Measurements from ENCODE around the gene SLC2A10. TPM values are rescaled to one million over a fixed set of nuclear protein-coding genes. Genes with fewer than 3 reads are reported as not detected.

SLC2A10 gene
- total RNA-seq, 1 experiment from 2014 or later, result 1.6 TPM

- CTCF ChIA-PET, result no interaction called here
- no peaks in the 10 kb centered on the region for H3K27me3 ChIP-seq (ENCODE audit: control insufficient read depth, insufficient read depth, low read length)
- H3K9me3 ChIP-seq (ENCODE audit: control insufficient read depth, insufficient read depth, low read depth, low read length), result no peaks in the 10 kb centered on the region
- H3K36me3 ChIP-seq (ENCODE audit: control insufficient read depth, insufficient read depth, low read length), result no peaks in the 10 kb centered on the region
- no TSS peak for BruUV-seq (replicated peaks)
- in situ Hi-C loops (cut with HindIII; ENCODE audit: low pct_unique_long_range_greater_than_20kb, low sequenced_read_pairs) (no loop called here), intact Hi-C loops (cut with micrococcal nuclease; ENCODE audit: unreplicated experiment) (no loop called here)
- DNase-seq (ENCODE audit: low read depth, low spot score), result no peak
- POLR2A ChIA-PET, result no interaction called here
- no peak overlapping the region for H3K4me3 ChIP-seq (ENCODE audit: low read depth in 2 of 2, low read length in 2 of 2)
- no peaks in the 10 kb centered on the region; the same call in 1 of the 2 replicates for H3K4me1 ChIP-seq (ENCODE audit: control insufficient read depth, insufficient read depth, low read length)
- no peak for ATAC-seq
- no peak for TF ChIP-seq TCF7L2 (IDR thresholded peaks at IDR 0.05; ENCODE audit: low read depth, low read length)
- no peak overlapping the region for H3K27ac ChIP-seq (ENCODE audit: low read length)
Measured at GRCh38 chr20:46715292-46715756, 5.9 kb downstream of the SLC2A10 start.

DNA sequence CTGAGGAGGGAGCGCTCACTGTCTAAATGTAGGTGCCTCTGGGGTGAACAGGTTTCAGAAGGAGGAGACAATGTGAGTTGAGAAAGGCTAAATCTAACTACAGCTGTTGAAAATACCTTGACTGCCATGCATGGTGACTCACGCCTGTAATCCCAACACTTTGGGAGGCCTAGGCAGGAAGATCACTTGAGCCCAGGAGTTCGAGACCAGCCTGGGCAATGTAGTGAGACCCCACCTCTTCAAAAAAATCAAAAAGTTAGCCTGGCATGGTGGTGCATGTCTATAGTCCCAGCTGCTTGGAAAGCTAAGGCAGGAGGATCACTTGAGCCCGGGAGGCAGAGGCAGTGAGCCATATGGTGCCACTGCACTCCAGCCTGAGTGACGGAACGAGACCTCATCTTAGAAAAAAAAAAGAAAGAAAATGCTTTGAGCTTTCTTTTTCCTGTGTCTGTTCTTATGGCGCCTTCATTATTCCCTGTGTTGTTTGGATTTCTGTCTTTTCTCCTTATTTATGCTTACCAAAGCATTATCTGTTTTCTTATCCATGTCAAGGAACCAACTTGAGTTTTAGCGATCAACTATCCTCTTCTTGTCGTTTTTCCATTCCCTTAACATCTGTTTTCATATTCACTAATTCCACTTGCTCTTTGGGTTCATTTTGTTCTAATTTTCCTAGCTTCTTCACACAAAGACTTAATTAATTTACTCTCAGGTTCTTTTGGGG is 8.5 kb downstream of the SLC2A10 start:
- POLR2A ChIA-PET, result no interaction called here
- intact Hi-C loops (cut with micrococcal nuclease; ENCODE audit: unreplicated experiment) (no loop called here), in situ Hi-C loops (cut with HindIII; ENCODE audit: low pct_unique_long_range_greater_than_20kb, low sequenced_read_pairs) (no loop called here)
- no peaks in the 10 kb centered on the region for H3K27me3 ChIP-seq (ENCODE audit: control insufficient read depth, insufficient read depth, low read length)
- no peaks in the 10 kb centered on the region for H3K4me1 ChIP-seq (ENCODE audit: control insufficient read depth, insufficient read depth, low read length)
- H3K27ac ChIP-seq (ENCODE audit: low read length), result no peak overlapping the region
- H3K9me3 ChIP-seq (ENCODE audit: control insufficient read depth, insufficient read depth, low read depth, low read length), result no peaks in the 10 kb centered on the region; the same call in 1 of the 2 replicates
- CTCF ChIA-PET, result no interaction called here
- BruUV-seq (replicated peaks), result no TSS peak
- DNase-seq (ENCODE audit: low read depth, low spot score) (no peak), ATAC-seq (no peak)
- no peak overlapping the region for H3K4me3 ChIP-seq (ENCODE audit: low read depth in 2 of 2, low read length in 2 of 2)
- H3K36me3 ChIP-seq (ENCODE audit: control insufficient read depth, insufficient read depth, low read length), result no peaks in the 10 kb centered on the region
- TF ChIP-seq SIN3A (IDR thresholded peaks at IDR 0.05; ENCODE audit: borderline replicate concordance, insufficient read depth, low read depth, low read length), result no peak
- TF ChIP-seq, protein P1, sequence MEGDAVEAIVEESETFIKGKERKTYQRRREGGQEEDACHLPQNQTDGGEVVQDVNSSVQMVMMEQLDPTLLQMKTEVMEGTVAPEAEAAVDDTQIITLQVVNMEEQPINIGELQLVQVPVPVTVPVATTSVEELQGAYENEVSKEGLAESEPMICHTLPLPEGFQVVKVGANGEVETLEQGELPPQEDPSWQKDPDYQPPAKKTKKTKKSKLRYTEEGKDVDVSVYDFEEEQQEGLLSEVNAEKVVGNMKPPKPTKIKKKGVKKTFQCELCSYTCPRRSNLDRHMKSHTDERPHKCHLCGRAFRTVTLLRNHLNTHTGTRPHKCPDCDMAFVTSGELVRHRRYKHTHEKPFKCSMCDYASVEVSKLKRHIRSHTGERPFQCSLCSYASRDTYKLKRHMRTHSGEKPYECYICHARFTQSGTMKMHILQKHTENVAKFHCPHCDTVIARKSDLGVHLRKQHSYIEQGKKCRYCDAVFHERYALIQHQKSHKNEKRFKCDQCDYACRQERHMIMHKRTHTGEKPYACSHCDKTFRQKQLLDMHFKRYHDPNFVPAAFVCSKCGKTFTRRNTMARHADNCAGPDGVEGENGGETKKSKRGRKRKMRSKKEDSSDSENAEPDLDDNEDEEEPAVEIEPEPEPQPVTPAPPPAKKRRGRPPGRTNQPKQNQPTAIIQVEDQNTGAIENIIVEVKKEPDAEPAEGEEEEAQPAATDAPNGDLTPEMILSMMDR (IDR thresholded peaks at IDR 0.05), result no peak

- BruUV-seq (replicated peaks), result no TSS peak
- in situ Hi-C loops (cut with HindIII; ENCODE audit: low pct_unique_long_range_greater_than_20kb, low sequenced_read_pairs) (no loop called here), intact Hi-C loops (cut with micrococcal nuclease; ENCODE audit: unreplicated experiment) (no loop called here)
- ATAC-seq (no peak), DNase-seq (ENCODE audit: low read depth, low spot score) (no peak)
- H3K4me1 ChIP-seq (ENCODE audit: control insufficient read depth, insufficient read depth, low read length), result no peaks in the 10 kb centered on the region
- POLR2A ChIA-PET, result no interaction called here
- TF ChIP-seq, protein P2, sequence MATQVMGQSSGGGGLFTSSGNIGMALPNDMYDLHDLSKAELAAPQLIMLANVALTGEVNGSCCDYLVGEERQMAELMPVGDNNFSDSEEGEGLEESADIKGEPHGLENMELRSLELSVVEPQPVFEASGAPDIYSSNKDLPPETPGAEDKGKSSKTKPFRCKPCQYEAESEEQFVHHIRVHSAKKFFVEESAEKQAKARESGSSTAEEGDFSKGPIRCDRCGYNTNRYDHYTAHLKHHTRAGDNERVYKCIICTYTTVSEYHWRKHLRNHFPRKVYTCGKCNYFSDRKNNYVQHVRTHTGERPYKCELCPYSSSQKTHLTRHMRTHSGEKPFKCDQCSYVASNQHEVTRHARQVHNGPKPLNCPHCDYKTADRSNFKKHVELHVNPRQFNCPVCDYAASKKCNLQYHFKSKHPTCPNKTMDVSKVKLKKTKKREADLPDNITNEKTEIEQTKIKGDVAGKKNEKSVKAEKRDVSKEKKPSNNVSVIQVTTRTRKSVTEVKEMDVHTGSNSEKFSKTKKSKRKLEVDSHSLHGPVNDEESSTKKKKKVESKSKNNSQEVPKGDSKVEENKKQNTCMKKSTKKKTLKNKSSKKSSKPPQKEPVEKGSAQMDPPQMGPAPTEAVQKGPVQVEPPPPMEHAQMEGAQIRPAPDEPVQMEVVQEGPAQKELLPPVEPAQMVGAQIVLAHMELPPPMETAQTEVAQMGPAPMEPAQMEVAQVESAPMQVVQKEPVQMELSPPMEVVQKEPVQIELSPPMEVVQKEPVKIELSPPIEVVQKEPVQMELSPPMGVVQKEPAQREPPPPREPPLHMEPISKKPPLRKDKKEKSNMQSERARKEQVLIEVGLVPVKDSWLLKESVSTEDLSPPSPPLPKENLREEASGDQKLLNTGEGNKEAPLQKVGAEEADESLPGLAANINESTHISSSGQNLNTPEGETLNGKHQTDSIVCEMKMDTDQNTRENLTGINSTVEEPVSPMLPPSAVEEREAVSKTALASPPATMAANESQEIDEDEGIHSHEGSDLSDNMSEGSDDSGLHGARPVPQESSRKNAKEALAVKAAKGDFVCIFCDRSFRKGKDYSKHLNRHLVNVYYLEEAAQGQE (IDR thresholded peaks at IDR 0.05; ENCODE audit: insufficient read depth in 1 of 2, low read depth in 2 of 2, low read length in 1 of 2), result no peak
- no peak overlapping the region for H3K27ac ChIP-seq (ENCODE audit: low read length)
- H3K27me3 ChIP-seq (ENCODE audit: control insufficient read depth, insufficient read depth, low read length), result no peaks in the 10 kb centered on the region
- H3K9me3 ChIP-seq (ENCODE audit: control insufficient read depth, insufficient read depth, low read depth, low read length), result no peaks in the 10 kb centered on the region; the same call in 1 of the 2 replicates
- H3K36me3 ChIP-seq (ENCODE audit: control insufficient read depth, insufficient read depth, low read length), result no peaks in the 10 kb centered on the region
- CTCF ChIA-PET, result no interaction called here
- no peak overlapping the region for H3K4me3 ChIP-seq (ENCODE audit: low read depth in 2 of 2, low read length in 2 of 2)
Measured at GRCh38 chr20:46720019-46720418, 10.6 kb downstream of the SLC2A10 start.

Data from Panc1 (cell line).